ENCODE measurements around the gene HPN. TPM values are rescaled to one million over a fixed set of nuclear protein-coding genes. Genes with fewer than 3 reads are reported as not detected.

Gene HPN
- total and polyA plus RNA-seq, 2 of the 13 experiments (the other 11 are each of a cell fraction or from before 2014, with no cell fraction given) = 46.7 to 261 TPM

GRCh38 chr19:35009424-35010415, 31.8 kb upstream of the HPN start:
- 99% methylated on average over 33 of the region's 36 CpGs for WGBS (ENCODE audit: low lambda C conversion rate)
- peaks cover 12% of the 10 kb centered on the region for H3K79me2 ChIP-seq (ENCODE audit: insufficient read depth, low read length)
- no peak overlapping the region for H2AFZ ChIP-seq (ENCODE audit: low read length)
- no TSS peak for BruUV-seq (replicated peaks)
- ATAC-seq = no peak
- no peak overlapping the region for H3K4me2 ChIP-seq (ENCODE audit: low read depth, low read length)
- peaks cover 37% of the 10 kb centered on the region for H3K4me1 ChIP-seq (ENCODE audit: insufficient read depth, low read length)
- FAIRE-seq = no peak
- DNase-seq (ENCODE audit: low spot score) = no peak
- no peaks in the 10 kb centered on the region for H3K27me3 ChIP-seq (ENCODE audit: control insufficient read depth in 1 of 2, insufficient read depth in 2 of 2, low read length in 2 of 2)
- in situ Hi-C loops (cut with HindIII; ENCODE audit: extremely low pct_ligation_motif_present, low pct_unique_long_range_greater_than_20kb) (loop anchor here (5.0 kb wide), 1 partner anchor 37 kb away; no protein-coding TSS in a partner anchor), intact Hi-C loops (cut with micrococcal nuclease; ENCODE audit: unreplicated experiment) (no loop called here)
- H3K9me3 ChIP-seq (ENCODE audit: low read length) = no peaks in the 10 kb centered on the region
- H3K27ac ChIP-seq (ENCODE audit: extremely low read length, insufficient read depth, low read length) = no peak overlapping the region
- CTCF ChIA-PET (ENCODE audit: low intra/inter-chr PET ratio, low total read pairs) = no interaction called here
- H3K36me3 ChIP-seq (replicated peaks in 1 of 2; ENCODE audit: control insufficient read depth in 1 of 2, insufficient read depth in 2 of 2, low read length in 2 of 2) = peaks cover 24 to 46% of the 10 kb centered on the region in 2 experiments
- no peak overlapping the region for H3K9ac ChIP-seq (ENCODE audit: insufficient read depth, low read depth, low read length)
- peaks cover 24% of the 10 kb centered on the region for H4K20me1 ChIP-seq (ENCODE audit: insufficient read depth, low read length)
- POLR2A ChIA-PET = no interaction called here
- no peak overlapping the region for H3K4me3 ChIP-seq (replicated peaks in 1 of 3; ENCODE audit: insufficient read depth in 1 of 3, low read depth in 2 of 3, low read length in 3 of 3)
- TF ChIP-seq ZNF530 (CRISPR knock-in tag; IDR thresholded peaks at IDR 0.05; ENCODE audit: low read depth) = no peak
- no peak for TF ChIP-seq ZNF383 (CRISPR knock-in tag; IDR thresholded peaks at IDR 0.05; ENCODE audit: borderline replicate concordance)
- no peak for TF ChIP-seq RBAK (CRISPR knock-in tag; IDR thresholded peaks at IDR 0.05)
- no peak for TF ChIP-seq ATF1 (CRISPR knock-in tag; IDR thresholded peaks at IDR 0.05)
- no peak for TF ChIP-seq AFF4 (CRISPR knock-in tag; IDR thresholded peaks at IDR 0.05)
- TF ChIP-seq POLR2A (IDR thresholded peaks at IDR 0.05; ENCODE audit: insufficient read depth in 1 of 2, low read depth in 2 of 2, low read length in 2 of 2) = 0 out of 4 replicates have a peak, but pooled peaks of 1 of the 2 experiments have one; percentile 11
- no peak for TF ChIP-seq ZNF280B (CRISPR knock-in tag; IDR thresholded peaks at IDR 0.05; ENCODE audit: borderline replicate concordance)
- TF ChIP-seq ZNF660 (CRISPR knock-in tag; IDR thresholded peaks at IDR 0.05; ENCODE audit: borderline replicate concordance, low read depth) = no peak
- TF ChIP-seq ZNF761 (CRISPR knock-in tag; conservative IDR thresholded peaks at IDR 0.05) = no peak
- no peak for TF ChIP-seq ZNF691 (CRISPR knock-in tag; IDR thresholded peaks at IDR 0.05; ENCODE audit: borderline replicate concordance, low read depth)
- TF ChIP-seq ZBTB43 (CRISPR knock-in tag; conservative IDR thresholded peaks at IDR 0.05) = no peak
- no peak for TF ChIP-seq NONO (IDR thresholded peaks at IDR 0.05)
- no peak for TF ChIP-seq NONO (CRISPR knock-in tag; conservative IDR thresholded peaks at IDR 0.05)
- TF ChIP-seq KLF12 (CRISPR knock-in tag; IDR thresholded peaks at IDR 0.05; ENCODE audit: borderline replicate concordance) = no peak
- no peak; the same call in 1 of the 2 replicates for TF ChIP-seq POLR2G (IDR thresholded peaks at IDR 0.05; ENCODE audit: low read depth, low read length)
- TF ChIP-seq SMARCE1 (IDR thresholded peaks at IDR 0.05; ENCODE audit: borderline replicate concordance) = no peak
